GM12878 (cell line): Measurements from ENCODE around the gene PPA1. TPM values are rescaled to one million over a fixed set of nuclear protein-coding genes. Genes with fewer than 3 reads are reported as not detected.

ENCODE experiments used
- ATAC-seq: fragments of 200-7000 bp; cut with Tn5 transposase; 3 replicates; pipeline ENCODE4 v1.9.1; 2020; ENCODE audit warnings: mild to moderate bottlenecking, moderate library complexity
- BruUV-seq: library from RNA; stranded (reverse); fragments of 400-500 nt; replicated peaks from 2 replicates; lab custom pipeline; 2021; lab: Mats Ljungman, UMichigan
- CTCF ChIA-PET: fragments of 300-600 bp; sonication (Branson Sonifier 250); formaldehyde crosslinking; extraction: SDS; loops from one replicate; lab custom pipeline; 2021; ENCODE audit warnings: inconsistent platforms; lab: Yijun Ruan, JAX
- POLR2A ChIA-PET: fragments of 350-600 bp; formaldehyde crosslinking; extraction: SDS; loops from one replicate; lab custom pipeline; 2021; ENCODE audit warnings: inconsistent platforms; lab: Charles Lee
- RAD21 ChIA-PET: fragments of 300-600 bp; sonication (Branson Sonifier 250); formaldehyde crosslinking; loops from one replicate; lab custom pipeline; 2023; ENCODE audit warnings: antibody characterized with exemption; ENCODE audit not compliant: unreplicated experiment; lab: Charles Lee
- SMC1A ChIA-PET: fragments of 300-600 bp; sonication (Branson Sonifier 250); formaldehyde crosslinking; loops from one replicate; lab custom pipeline; 2023; ENCODE audit not compliant: unreplicated experiment, uncharacterized antibody; lab: Charles Lee
- DNase-seq: peaks from one replicate; pipeline ENCODE4 v3.0.0-alpha.2; 2011; ENCODE audit warnings: low read depth, low spot score
- FAIRE-seq: peaks from 3 replicates; lab custom pipeline; 2011; peaks lifted over from hg19 to GRCh38; lab: Jason Lieb, UNC
- H2AFZ ChIP-seq: 2 replicates; pipeline ENCODE4 v1.6.0; 2011; ENCODE audit warnings: low read depth, low read length, control low read depth; ENCODE audit not compliant: control insufficient read depth
- H3K27ac ChIP-seq: 2 replicates; pipeline ENCODE4 v1.5.1; 2011; ENCODE audit warnings: control low read depth; ENCODE audit not compliant: control insufficient read depth, insufficient read depth
- H3K27me3 ChIP-seq, 2 experiments: replicated peaks in 1 of 2; 2 replicates each; pipeline versions ENCODE4 v1.6.0 to v1.6.1; 2011; ENCODE audit warnings: low read length in 1 of 2; ENCODE audit not compliant: control insufficient read depth in 2 of 2, insufficient read depth in 2 of 2
- H3K36me3 ChIP-seq, 2 experiments: 2 replicates each; pipeline ENCODE4 v1.5.1; 2011; ENCODE audit warnings: low read length in 1 of 2; ENCODE audit not compliant: control insufficient read depth in 2 of 2, insufficient read depth in 2 of 2
- H3K4me1 ChIP-seq: 2 replicates; pipeline ENCODE4 v1.6.1; 2011; ENCODE audit warnings: mild to moderate bottlenecking, low read length, moderate library complexity, mixed read lengths; ENCODE audit not compliant: control insufficient read depth, insufficient read depth
- H3K4me2 ChIP-seq: 2 replicates; pipeline ENCODE4 v1.6.0; 2011; ENCODE audit warnings: control low read depth; ENCODE audit not compliant: control insufficient read depth, insufficient read depth
- H3K4me3 ChIP-seq: fragments of 200-600 bp; sonication (generic); 2 replicates; pipeline ENCODE4 v1.5.1; 2016
- H3K79me2 ChIP-seq: 2 replicates; pipeline ENCODE4 v1.6.0; 2011; ENCODE audit warnings: low read length; ENCODE audit not compliant: control insufficient read depth, insufficient read depth
- H3K9ac ChIP-seq: 2 replicates; pipeline ENCODE4 v1.8.0; 2011; ENCODE audit warnings: low read length, control low read depth, mixed read lengths; ENCODE audit not compliant: control insufficient read depth, insufficient read depth
- H3K9me3 ChIP-seq: replicated peaks from 3 replicates; pipeline ENCODE4 v1.5.1; 2011; ENCODE audit warnings: mild to moderate bottlenecking, low read length; ENCODE audit not compliant: control insufficient read depth, insufficient read depth
- H4K20me1 ChIP-seq: 2 replicates; pipeline ENCODE4 v1.6.0; 2011; ENCODE audit not compliant: control insufficient read depth, insufficient read depth
- CHD4 ChIP-seq: fragments of 200-600 bp; sonication (generic); IDR thresholded peaks from 2 replicates; pipeline ENCODE4 v1.6.1; 2016; ENCODE audit warnings: mild to moderate bottlenecking
- IKZF1 ChIP-seq: fragments of 450-650 bp; conservative IDR thresholded peaks from 2 replicates; pipeline ENCODE4 v1.6.1; 2017; ENCODE audit warnings: antibody characterized with exemption, mild to moderate bottlenecking
- IRF4 ChIP-seq: IDR thresholded peaks from 2 replicates; pipeline ENCODE4 v1.6.1; 2011; ENCODE audit warnings: low read depth, low read length
- IRF5 ChIP-seq: fragments of 450-650 bp; IDR thresholded peaks from 2 replicates; pipeline ENCODE4 v1.6.1; 2017; ENCODE audit warnings: borderline replicate concordance
- MLLT1 ChIP-seq: fragments of 450-650 bp; IDR thresholded peaks from 2 replicates; pipeline ENCODE4 v1.6.1; 2016; ENCODE audit warnings: mild to moderate bottlenecking
- MTA3 ChIP-seq: IDR thresholded peaks from 2 replicates; pipeline ENCODE4 v1.6.1; 2012; ENCODE audit warnings: low read length, inconsistent platforms, borderline replicate concordance
- MXI1 ChIP-seq: fragments of 150-350 bp; IDR thresholded peaks from 2 replicates; pipeline ENCODE4 v1.6.1; 2011; ENCODE audit warnings: low read depth, mild to moderate bottlenecking, inconsistent platforms, low read length, improper control_type of control experiment
- PBX3 ChIP-seq: IDR thresholded peaks from 2 replicates; pipeline ENCODE4 v1.6.1; 2011; ENCODE audit warnings: mild to moderate bottlenecking, low read depth, low read length, moderate library complexity; ENCODE audit not compliant: insufficient replicate concordance
- POLR2AphosphoS5 ChIP-seq: IDR thresholded peaks from 2 replicates; pipeline ENCODE4 v1.6.1; 2011; ENCODE audit warnings: mild to moderate bottlenecking, low read length, inconsistent platforms
- POU2F2 ChIP-seq: IDR thresholded peaks from 3 replicates; pipeline ENCODE4 v1.6.1; 2011; ENCODE audit warnings: low read depth, mild to moderate bottlenecking, low read length, borderline replicate concordance
- RUNX3 ChIP-seq: IDR thresholded peaks from 2 replicates; pipeline ENCODE4 v1.6.1; 2012; ENCODE audit warnings: low read length, inconsistent platforms
- TCF3 ChIP-seq: IDR thresholded peaks from 2 replicates; pipeline ENCODE4 v1.6.1; 2012; ENCODE audit warnings: low read depth, mild to moderate bottlenecking, low read length, borderline replicate concordance; ENCODE audit not compliant: insufficient read depth
- ZBTB33 ChIP-seq: fragments of 450-650 bp; IDR thresholded peaks from 2 replicates; pipeline ENCODE4 v1.6.1; 2017; ENCODE audit warnings: mild to moderate bottlenecking
- ZNF592 ChIP-seq: fragments of 450-650 bp; IDR thresholded peaks from 2 replicates; pipeline ENCODE4 v1.6.1; 2017; ENCODE audit warnings: mild to moderate bottlenecking, moderate library complexity
- WGBS: methylation state at CpG from one replicate; pipeline ENCODE4 v1.1.6; 2016; ENCODE audit warnings: low lambda C conversion rate; ENCODE audit not compliant: insufficient replicate concordance, insufficient coverage; ENCODE audit errors: missing lambda C conversion rate; 5-methylcytosine and 5-hydroxymethylcytosine counted together
- in situ Hi-C: fragments of 300-500 bp; cut with MboI; formaldehyde crosslinking; loops from 9 replicates; pipeline ENCODE4 v1.14.3; 2018; ENCODE audit warnings: mixed read lengths
- intact Hi-C: fragments of 100-400 bp; cut with micrococcal nuclease; formaldehyde crosslinking; loops from one replicate; pipeline ENCODE4 v1.14.2; 2022; ENCODE audit not compliant: unreplicated experiment
- polyA plus RNA-seq, 11 experiments: library from polyadenylated mRNA; depleted of rRNA in 4 of 11; unstranded in 6 of 11; stranded (reverse) in 5 of 11; fragments of >200 nt; fragmentation: Nextera tagmentation in 4 of 11; fragmentation: Illumina TruSeq in 1 of 11; extraction: Ambion mirVana in 4 of 11; extraction: Trizol in 1 of 11; gene quantifications; 1 replicate in 1 of 11; 2 replicates in 10 of 11; pipeline versions ENCODE4 v1.2.1 to v1.2.3, GENCODE V29; 2011 to 2016; ENCODE audit warnings: inconsistent platforms in 2 of 11, missing spikeins in 2 of 11, low read depth in 1 of 11
- total RNA-seq, 4 experiments: library from RNA; depleted of rRNA in 3 of 4; stranded (reverse); fragments of >200 nt in 3 of 4; fragmentation: Illumina TruSeq in 1 of 4; extraction: Trizol in 1 of 4; gene quantifications; 2 replicates each; pipeline versions ENCODE4 v1.2.1 to v1.2.3, GENCODE V29; 2013 to 2021

Gene PPA1
- total and polyA plus RNA-seq, 10 of the 15 experiments (the other 5 are each of a cell fraction or from before 2014, with no cell fraction given) = 224 to 452 (median 346) TPM

GRCh38 chr10:70266701-70267100 lies 33.5 kb upstream of the PPA1 start:
- no peak overlapping the region for H3K4me2 ChIP-seq
- TF ChIP-seq ZBTB33 (no peak), TCF3 (no peak), MLLT1 (no peak), POLR2AphosphoS5 (no peak), CHD4 (no peak), PBX3 (no peak), IRF5 (no peak), RUNX3 (no peak), MTA3 (no peak), POU2F2 (no peak), ZNF592 (no peak), IKZF1 (no peak), MXI1 (no peak), IRF4 (no peak)

More at GRCh38 chr10:70266701-70267100, 33.5 kb upstream of the PPA1 start:
- ATAC-seq (no peak), DNase-seq (no peak), FAIRE-seq (no peak)
- no peaks in the 10 kb centered on the region for H4K20me1 ChIP-seq
- in situ Hi-C loops = no loop called here
- no peak overlapping the region for H3K9ac ChIP-seq
- ChIA-PET RAD21 (interaction anchor here (1.0 to 7.8 kb wide), 11 partner anchors 34 to 121 kb away, joined by 3 to 180 read pairs (median 5); partner anchors contain the start of genes PPA1 and TYSND1), POLR2A (interaction anchor here (0.8 to 2.9 kb wide), 2 partner anchors 97 to 99 kb away, joined by 3 to 11 read pairs; no protein-coding TSS in a partner anchor), SMC1A (interaction anchor here (1.1 to 12.9 kb wide), 7 partner anchors 9 to 96 kb away, joined by 3 to 274 read pairs (median 9); no protein-coding TSS in a partner anchor), CTCF (interaction anchor here (0.6 to 18.7 kb wide), 15 partner anchors 12 to 164 kb away, joined by 3 to 756 read pairs (median 5); partner anchors contain the start of gene TYSND1)
- no TSS peak for BruUV-seq
- peaks cover 13% of the 10 kb centered on the region for H3K4me1 ChIP-seq
- no peaks in the 10 kb centered on the region for H3K79me2 ChIP-seq
- 35% methylated on average over 1 of the region's 1 CpG for WGBS
- no peak overlapping the region for H3K27ac ChIP-seq
- H3K36me3 ChIP-seq = no peaks in the 10 kb centered on the region
- no peak overlapping the region for H3K4me3 ChIP-seq
- no peaks in the 10 kb centered on the region; the same call in 2 of the 3 replicates for H3K9me3 ChIP-seq
- H2AFZ ChIP-seq = no peak overlapping the region
- intact Hi-C loops = no loop called here
- no peaks in the 10 kb centered on the region for H3K27me3 ChIP-seq
